Measurements from ENCODE around the gene SHISA5.

SHISA5 gene

GRCh38 chr3:48459773-48460516 lies 44.0 kb downstream of the SHISA5 start:
- no peak for DNase-seq (ENCODE audit: low spot score)

GRCh38 chr3:48459331-48459730 lies 44.6 kb downstream of the SHISA5 start:
- DNase-seq (ENCODE audit: low spot score), result no peak

- DNase-seq (ENCODE audit: low spot score), result no peak
Measured at GRCh38 chr3:48456456-48456855, 47.5 kb downstream of the SHISA5 start.

DNA sequence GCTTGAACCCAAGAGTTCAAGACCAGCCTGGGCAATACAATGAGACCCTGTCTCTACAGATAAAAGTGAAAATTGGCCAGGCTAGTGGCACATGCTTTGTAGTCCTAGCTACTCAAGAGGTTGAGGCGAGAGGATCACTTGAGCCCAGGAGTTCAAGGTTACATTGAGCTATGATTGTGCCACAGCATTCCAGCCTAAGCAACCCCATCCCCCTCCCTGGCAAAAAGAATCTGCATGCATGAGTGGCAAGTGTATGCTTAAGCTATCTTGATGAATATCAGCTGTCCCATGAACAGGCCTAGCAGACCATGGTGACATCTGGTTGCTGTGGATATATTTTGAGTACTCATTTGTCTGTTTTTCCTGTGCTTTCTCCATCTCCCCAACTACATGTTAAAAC lies 52.7 kb downstream of the SHISA5 start:
- no peak for DNase-seq (ENCODE audit: low spot score)

- DNase-seq (ENCODE audit: low spot score), result peak; percentile 92
Measured at GRCh38 chr3:48446425-48447193, 57.4 kb downstream of the SHISA5 start, which contains the start of gene ATRIP. TSS of gene ATRIP (plus strand) at chr3:48446737. CDS start at chr3:48446846, 109 bp downstream.

GRCh38 chr3:48446043-48446424 lies 57.9 kb downstream of the SHISA5 start:
- no peak for DNase-seq (ENCODE audit: low spot score)

- no peak for DNase-seq (ENCODE audit: low spot score)
Measured at GRCh38 chr3:48445277-48445882, 58.6 kb downstream of the SHISA5 start.

GRCh38 chr3:48441940-48442339 lies 62.0 kb downstream of the SHISA5 start:
- DNase-seq (ENCODE audit: low spot score), result no peak

- no peak for DNase-seq (ENCODE audit: low spot score)
Measured at GRCh38 chr3:48440590-48440958, 63.4 kb downstream of the SHISA5 start.

GRCh38 chr3:48439820-48440589 lies 64.0 kb downstream of the SHISA5 start, which contains the start of the genes CCDC51 and TMA7:
TSS of gene CCDC51 (minus strand) at chr3:48440119. CDS start at chr3:48435128, 4,991 bp downstream.
TSS of gene TMA7 (plus strand) at chr3:48440257. CDS start at chr3:48440297, 40 bp downstream.
- peak; percentile 99 for DNase-seq (ENCODE audit: low spot score)

DNA sequence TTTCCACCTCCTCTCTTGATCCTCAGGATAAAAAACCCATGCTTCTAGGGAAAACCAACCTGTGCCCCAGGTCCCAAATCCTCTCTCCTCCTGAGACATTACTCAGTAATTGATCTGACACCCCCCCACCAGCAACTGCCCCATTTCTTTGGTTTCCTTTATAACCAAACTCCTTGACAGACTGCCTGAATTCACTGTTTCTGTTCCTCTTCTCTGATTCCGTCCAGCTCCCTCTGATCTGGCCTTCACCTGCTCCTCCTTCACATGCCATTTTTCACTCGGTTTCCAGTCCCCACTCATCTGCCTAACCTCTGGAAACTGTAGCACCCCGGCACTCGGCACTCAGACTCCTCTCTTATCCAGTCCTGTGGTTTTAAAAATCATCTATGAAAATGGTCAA lies 66.2 kb downstream of the SHISA5 start:
- DNase-seq (ENCODE audit: low spot score), result no peak

DNA sequence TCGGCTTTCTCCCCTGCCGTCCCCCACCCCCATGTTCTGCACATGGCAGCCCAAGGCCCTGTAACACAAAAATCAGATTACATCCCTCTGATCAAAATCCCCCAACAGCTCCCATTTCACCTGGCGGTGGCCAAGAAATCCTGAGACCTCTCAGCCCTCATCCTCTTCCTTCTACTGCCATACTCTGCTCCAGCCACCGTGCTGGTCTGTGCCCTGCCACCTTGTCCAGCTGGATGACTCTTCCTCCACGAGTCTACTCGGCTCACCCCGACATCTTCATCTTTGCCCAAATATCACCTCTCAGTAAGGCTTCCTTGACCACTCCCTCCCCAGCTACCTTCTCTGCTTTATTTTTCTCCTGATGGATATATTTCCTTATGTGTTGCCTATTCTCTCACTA lies 67.1 kb downstream of the SHISA5 start:
- DNase-seq (ENCODE audit: low spot score), result no peak

- no peak for DNase-seq (ENCODE audit: low spot score)
Measured at GRCh38 chr3:48436477-48436787, 67.5 kb downstream of the SHISA5 start.

DNA sequence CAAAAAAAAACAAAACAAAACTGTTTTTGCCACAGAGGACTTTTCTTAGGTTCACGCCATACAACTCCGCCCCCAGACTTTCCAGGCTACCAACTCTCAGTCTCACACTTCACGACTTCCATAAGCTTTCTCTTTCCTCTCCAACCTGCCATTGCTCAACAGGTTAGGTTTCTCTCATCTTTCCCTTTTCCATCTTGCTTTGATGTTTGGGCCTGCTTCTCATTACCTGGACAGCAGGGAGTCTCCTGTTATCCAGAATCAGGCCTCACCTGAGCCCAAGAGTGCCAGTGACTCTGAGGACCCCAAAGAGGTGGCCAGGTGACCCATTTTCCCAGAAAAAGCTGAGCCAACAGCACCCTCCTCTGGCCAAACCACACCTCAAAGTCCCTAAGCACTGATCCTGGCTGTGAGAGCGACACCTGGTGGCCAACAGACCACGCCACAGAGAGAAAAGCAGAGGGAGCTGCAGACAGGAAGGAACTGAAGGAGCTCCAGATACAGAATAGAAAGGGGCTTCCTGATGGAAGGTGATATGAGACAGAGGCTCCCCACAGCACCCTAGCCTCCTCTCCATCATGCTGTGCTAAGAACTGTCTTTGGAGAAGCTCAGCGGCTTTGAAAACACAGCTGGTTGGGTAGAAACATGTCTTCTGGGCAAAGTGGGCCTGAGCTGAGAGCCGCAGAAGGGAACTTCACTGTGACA lies 68.0 kb downstream of the SHISA5 start:
- DNase-seq (ENCODE audit: low spot score), result peak; percentile 95

GRCh38 chr3:48435223-48435595 lies 68.8 kb downstream of the SHISA5 start:
- DNase-seq (ENCODE audit: low spot score), result no peak

DNA sequence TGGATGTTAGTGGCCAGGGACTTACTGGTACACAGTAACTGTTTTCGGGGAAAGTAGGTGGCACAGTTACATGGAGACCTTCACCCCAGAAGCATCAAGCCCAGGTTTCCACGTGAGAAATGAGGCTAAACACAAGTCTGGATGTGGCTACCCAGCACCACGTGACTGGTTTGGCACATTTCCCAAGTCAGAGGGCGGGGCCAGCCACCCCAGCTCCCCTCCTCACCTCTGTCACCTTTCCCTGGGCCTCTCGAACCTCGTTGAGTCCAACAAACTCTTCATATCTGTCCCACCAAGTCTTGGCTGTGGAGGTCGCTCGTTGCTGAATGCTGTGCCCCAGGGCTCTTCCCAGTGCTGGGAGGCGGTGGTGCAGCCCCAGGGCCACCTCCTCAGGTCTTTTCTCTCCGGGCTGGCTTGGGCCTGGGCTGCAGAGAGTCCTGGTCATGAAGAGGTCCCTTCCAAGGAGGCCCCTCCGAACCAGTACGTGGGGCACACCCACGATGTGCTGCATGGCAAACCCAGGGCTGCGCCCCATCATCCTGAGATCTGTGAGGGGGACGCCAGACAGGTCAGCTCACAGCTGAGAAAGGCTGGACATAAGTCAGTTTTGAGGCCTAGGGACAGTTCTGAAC lies 69.3 kb downstream of the SHISA5 start:
- no peak for DNase-seq (ENCODE audit: low spot score)

GRCh38 chr3:48433472-48434118 lies 70.4 kb downstream of the SHISA5 start:
- DNase-seq (ENCODE audit: low spot score), result no peak

- no peak for DNase-seq (ENCODE audit: low spot score)
Measured at GRCh38 chr3:48432411-48433371, 71.3 kb downstream of the SHISA5 start.

- no peak for DNase-seq (ENCODE audit: low spot score)
Measured at GRCh38 chr3:48431224-48432029, 72.5 kb downstream of the SHISA5 start.
